GM10847 (cell line): ENCODE data around the gene WASHC3.

Experiments
- POLR2A ChIP-seq: IDR thresholded peaks from 2 replicates; pipeline ENCODE4 v1.6.1; 2011; ENCODE audit not compliant: insufficient read length; ENCODE audit errors: extremely low read depth

Gene WASHC3

GRCh38 chr12:102054345-102054744 lies 7.4 kb downstream of the WASHC3 start:
- no peak for TF ChIP-seq POLR2A

GRCh38 chr12:102053062-102053349 lies 8.8 kb downstream of the WASHC3 start:
- TF ChIP-seq POLR2A: no peak

DNA sequence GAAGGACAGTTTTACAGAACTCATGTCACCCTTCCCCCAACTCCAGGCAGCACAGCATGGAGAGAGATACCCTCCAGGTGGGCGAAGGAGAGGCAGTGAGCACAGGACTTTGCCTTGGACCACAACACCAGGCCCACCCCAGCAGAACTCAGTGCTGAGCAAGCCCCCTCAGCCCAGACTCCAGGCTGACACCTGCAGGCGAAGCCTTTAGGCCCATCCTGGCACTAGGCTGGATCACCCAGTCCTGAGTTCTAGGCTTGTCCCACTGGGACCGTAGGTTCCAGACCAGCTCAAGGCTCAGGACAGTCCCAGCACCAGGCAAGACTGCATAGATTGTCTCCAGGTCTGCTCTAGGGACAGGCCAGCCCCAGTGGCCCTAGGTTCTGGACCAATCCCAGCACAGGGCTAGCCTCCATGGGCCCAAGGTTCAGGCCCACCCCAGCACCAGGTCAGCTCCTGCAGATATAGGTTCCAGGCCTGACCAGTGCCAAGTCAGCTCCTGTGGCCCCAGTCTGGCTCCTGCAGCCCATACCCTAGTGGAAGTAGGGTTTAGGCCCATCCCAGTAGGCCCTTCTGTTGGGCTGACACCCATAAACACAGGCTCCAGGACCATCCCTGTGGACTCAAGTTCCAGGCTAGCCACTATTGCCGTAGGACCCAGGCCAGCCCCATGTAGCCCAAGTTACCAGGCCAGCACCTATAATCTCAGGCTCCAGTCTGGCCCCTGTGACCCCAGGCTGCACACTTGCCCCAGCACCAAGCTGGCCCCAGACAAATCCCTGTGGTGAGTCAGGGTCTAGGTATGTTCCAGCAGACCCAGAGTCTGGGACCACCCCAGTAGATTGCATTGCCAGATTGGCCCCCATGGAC lies 9.4 kb downstream of the WASHC3 start:
- no peak for TF ChIP-seq POLR2A

DNA sequence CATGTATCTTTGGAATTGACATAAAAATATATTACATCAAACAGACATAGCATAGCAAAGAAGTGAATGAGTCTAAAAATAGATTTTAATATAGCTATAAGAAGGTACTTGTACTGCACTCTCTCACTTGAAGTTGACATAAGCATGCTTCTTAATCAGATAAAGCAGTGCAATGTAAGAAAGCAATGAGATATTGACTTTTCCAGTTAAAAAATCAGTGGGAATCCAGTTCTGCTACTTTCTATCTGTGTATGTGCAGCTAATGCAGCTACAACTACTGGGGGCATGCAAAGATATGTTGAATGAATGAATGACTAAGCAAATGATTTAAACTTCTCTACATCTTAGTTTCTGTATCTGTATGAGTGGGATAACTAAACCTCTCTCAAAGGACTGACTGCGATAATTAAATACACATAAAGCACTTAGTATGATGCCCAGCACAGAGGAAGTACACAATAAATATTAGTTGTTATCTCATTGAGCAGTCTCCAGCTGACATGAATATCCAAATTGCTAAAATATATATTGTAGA lies 10.3 kb downstream of the WASHC3 start:
- no peak for TF ChIP-seq POLR2A

- no peak for TF ChIP-seq POLR2A
Observed at GRCh38 chr12:102050660-102051430, 10.9 kb downstream of the WASHC3 start.

GRCh38 chr12:102043928-102044327 lies 17.9 kb downstream of the WASHC3 start:
- TF ChIP-seq POLR2A: no peak

DNA sequence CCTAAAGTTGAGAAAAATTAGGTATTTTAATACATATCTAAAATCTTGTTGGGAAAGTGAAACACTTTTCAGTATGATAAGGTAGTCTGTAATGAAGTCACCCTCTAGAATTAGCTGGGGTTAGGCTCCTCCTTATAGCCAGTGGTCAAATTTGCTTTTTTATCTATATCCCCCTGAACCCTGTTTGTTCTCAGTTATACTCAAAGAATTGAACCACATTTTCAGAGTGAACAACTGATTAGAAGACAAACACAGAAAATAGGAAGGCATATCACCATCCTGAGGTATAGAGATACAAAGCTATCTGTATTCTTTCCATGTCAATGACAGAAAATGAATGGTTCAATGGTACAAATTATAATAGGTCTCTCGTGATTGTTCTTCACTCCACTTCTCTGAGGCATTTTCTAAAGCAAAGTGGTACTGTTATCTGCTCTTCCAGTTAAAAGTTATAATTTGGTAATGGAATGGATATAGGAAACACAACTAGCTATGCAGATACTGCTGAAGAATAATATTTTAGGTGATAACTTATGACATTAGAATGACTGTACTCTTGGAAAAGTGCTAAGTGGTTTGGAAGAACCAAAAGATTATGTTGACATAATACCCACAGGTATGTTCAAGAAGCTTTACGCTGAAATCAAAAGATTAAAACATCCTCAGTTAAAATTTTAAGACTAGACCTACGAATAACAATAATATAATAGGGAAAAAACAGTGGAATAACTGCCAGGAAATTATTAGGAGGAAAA lies 27.6 kb downstream of the WASHC3 start:
- no peak for TF ChIP-seq POLR2A

- TF ChIP-seq POLR2A: no peak
Observed at GRCh38 chr12:102031852-102032251, 29.9 kb downstream of the WASHC3 start.

- TF ChIP-seq POLR2A: no peak
Observed at GRCh38 chr12:102029141-102029540, 32.6 kb downstream of the WASHC3 start.

GRCh38 chr12:102026728-102027127 lies 35.1 kb downstream of the WASHC3 start:
- TF ChIP-seq POLR2A: no peak

DNA sequence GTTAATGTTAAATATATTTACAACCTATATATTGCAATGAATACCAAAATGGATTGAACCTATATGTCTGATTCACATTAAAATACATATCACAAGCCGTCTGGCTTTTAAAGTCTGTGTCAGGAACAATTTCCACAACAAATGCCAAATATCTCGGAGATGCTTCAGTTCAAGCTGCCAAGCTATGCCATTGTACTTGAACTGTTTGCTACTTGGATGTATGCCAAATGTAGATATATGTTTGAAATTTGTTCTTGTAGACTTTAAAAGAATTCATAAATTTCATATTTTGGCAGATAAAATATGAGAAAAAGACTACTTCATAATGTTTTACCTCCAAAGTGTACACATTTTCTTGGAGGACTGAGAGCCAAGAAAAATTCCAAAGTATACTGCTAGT lies 37.0 kb downstream of the WASHC3 start:
- TF ChIP-seq POLR2A: no peak

GRCh38 chr12:102023343-102023930 lies 38.4 kb downstream of the WASHC3 start:
- no peak for TF ChIP-seq POLR2A

GRCh38 chr12:102022286-102022685 lies 39.5 kb downstream of the WASHC3 start:
- no peak for TF ChIP-seq POLR2A

GRCh38 chr12:102021540-102022246 lies 40.1 kb downstream of the WASHC3 start:
- TF ChIP-seq POLR2A: no peak
